WERI-Rb-1 (cell line): ENCODE results near the gene SPINK6.

Experiments used
- DNase-seq: peaks from one replicate; pipeline ENCODE4 v3.0.0-alpha.2; 2020
- H3K27ac ChIP-seq: fragments of 250-450 bp; sonication (Bioruptor Pico); 2 replicates; pipeline ENCODE4 v1.5.1; 2020; ENCODE audit warnings: mild to moderate bottlenecking, moderate library complexity
- H3K27me3 ChIP-seq: fragments of 250-450 bp; sonication (Bioruptor Pico); 2 replicates; pipeline ENCODE4 v1.5.1; 2021; ENCODE audit warnings: mild to moderate bottlenecking, low read depth, moderate library complexity; ENCODE audit not compliant: insufficient read depth, severe bottlenecking
- H3K36me3 ChIP-seq: fragments of 250-450 bp; sonication (Bioruptor Pico); 2 replicates; pipeline ENCODE4 v1.5.1; 2020; ENCODE audit warnings: mild to moderate bottlenecking, moderate library complexity
- H3K4me3 ChIP-seq: 2 replicates; pipeline ENCODE4 v1.5.1; 2011; ENCODE audit warnings: low read depth, mild to moderate bottlenecking, control low read depth, low read length
- H3K9me3 ChIP-seq: fragments of 250-450 bp; sonication (Bioruptor Pico); 2 replicates; pipeline ENCODE4 v1.5.1; 2021; ENCODE audit warnings: mild to moderate bottlenecking, moderate library complexity; ENCODE audit not compliant: severe bottlenecking
- CTCF ChIP-seq: IDR thresholded peaks from 2 replicates; pipeline ENCODE4 v1.5.1; 2011; ENCODE audit warnings: low read depth, mild to moderate bottlenecking, control low read depth, inconsistent platforms, low read length

Gene SPINK6

GRCh38 chr5:148248894-148249293 is 46.1 kb downstream of the SPINK6 start:
- no peak for TF ChIP-seq CTCF
- Histone ChIP-seq H3K36me3 (no peaks in the 10 kb centered on the region), H3K4me3 (no peak overlapping the region), H3K27me3 (no peaks in the 10 kb centered on the region), H3K27ac (no peak overlapping the region), H3K9me3 (no peaks in the 10 kb centered on the region)
- no peak for DNase-seq

- Histone ChIP-seq H3K27ac (no peak overlapping the region), H3K4me3 (no peak overlapping the region), H3K36me3 (no peaks in the 10 kb centered on the region), H3K9me3 (no peaks in the 10 kb centered on the region), H3K27me3 (no peaks in the 10 kb centered on the region)
- DNase-seq = no peak
- TF ChIP-seq CTCF = no peak
Observed at GRCh38 chr5:148255456-148255855, 52.6 kb downstream of the SPINK6 start.

GRCh38 chr5:148259288-148259687 is 56.4 kb downstream of the SPINK6 start:
- Histone ChIP-seq H3K27me3 (no peaks in the 10 kb centered on the region), H3K36me3 (no peaks in the 10 kb centered on the region), H3K4me3 (no peak overlapping the region), H3K9me3 (no peaks in the 10 kb centered on the region), H3K27ac (no peak overlapping the region)
- TF ChIP-seq CTCF = no peak
- DNase-seq = no peak

- Histone ChIP-seq H3K4me3 (no peak overlapping the region), H3K27me3 (no peaks in the 10 kb centered on the region), H3K9me3 (no peaks in the 10 kb centered on the region), H3K36me3 (no peaks in the 10 kb centered on the region), H3K27ac (no peak overlapping the region)
- DNase-seq = no peak
- no peak for TF ChIP-seq CTCF
Observed at GRCh38 chr5:148261221-148261620, 58.4 kb downstream of the SPINK6 start.
